ENCODE results near the gene LAMA2.
A peak's percentile ranks its signal among the peaks of the same experiment; 100 is the strongest.

The LAMA2 gene

DNA sequence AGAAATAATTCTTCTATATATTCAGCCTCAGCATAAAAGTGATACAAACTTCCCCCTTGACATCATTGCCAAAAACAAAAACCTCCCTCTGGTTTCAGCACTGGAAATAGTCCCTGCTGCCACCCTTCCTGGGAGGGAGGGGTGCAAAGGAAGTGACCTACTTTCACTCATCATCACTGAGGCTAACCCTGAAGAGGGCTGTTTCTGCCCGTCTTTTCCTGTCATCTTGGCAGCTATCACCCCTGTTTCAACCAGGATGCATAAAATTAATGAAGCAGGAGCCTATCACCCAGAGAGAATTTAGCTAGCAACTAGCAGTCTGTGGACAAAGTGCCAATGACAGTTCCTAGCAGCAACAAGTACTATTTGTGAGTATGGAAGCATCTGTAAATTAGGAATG lies 397.8 kb downstream of the LAMA2 start:
- peak overlapping the region; percentile 35 for H3K4me2 ChIP-seq (ENCODE audit: low read depth, low read length)
- no peaks in the 10 kb centered on the region for H3K27me3 ChIP-seq (replicated peaks; ENCODE audit: insufficient read depth, low read length)
- H3F3A ChIP-seq (ENCODE audit: insufficient read depth, low read length) = peaks cover 9% of the 10 kb centered on the region; the same call in 1 of the 2 replicates
- peak; percentile 52 for DNase-seq
- H3K36me3 ChIP-seq (replicated peaks; ENCODE audit: insufficient read depth, low read length) = no peaks in the 10 kb centered on the region
- no peaks in the 10 kb centered on the region for H3K79me2 ChIP-seq (ENCODE audit: low read length)
- H3K9ac ChIP-seq (ENCODE audit: low read length) = no peak overlapping the region
- no peaks in the 10 kb centered on the region for H3K9me3 ChIP-seq (replicated peaks; ENCODE audit: insufficient read depth, low read length)
- peaks cover 18% of the 10 kb centered on the region for H3K4me1 ChIP-seq (ENCODE audit: low read length)
- TF ChIP-seq, protein P1, sequence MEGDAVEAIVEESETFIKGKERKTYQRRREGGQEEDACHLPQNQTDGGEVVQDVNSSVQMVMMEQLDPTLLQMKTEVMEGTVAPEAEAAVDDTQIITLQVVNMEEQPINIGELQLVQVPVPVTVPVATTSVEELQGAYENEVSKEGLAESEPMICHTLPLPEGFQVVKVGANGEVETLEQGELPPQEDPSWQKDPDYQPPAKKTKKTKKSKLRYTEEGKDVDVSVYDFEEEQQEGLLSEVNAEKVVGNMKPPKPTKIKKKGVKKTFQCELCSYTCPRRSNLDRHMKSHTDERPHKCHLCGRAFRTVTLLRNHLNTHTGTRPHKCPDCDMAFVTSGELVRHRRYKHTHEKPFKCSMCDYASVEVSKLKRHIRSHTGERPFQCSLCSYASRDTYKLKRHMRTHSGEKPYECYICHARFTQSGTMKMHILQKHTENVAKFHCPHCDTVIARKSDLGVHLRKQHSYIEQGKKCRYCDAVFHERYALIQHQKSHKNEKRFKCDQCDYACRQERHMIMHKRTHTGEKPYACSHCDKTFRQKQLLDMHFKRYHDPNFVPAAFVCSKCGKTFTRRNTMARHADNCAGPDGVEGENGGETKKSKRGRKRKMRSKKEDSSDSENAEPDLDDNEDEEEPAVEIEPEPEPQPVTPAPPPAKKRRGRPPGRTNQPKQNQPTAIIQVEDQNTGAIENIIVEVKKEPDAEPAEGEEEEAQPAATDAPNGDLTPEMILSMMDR (IDR thresholded peaks at IDR 0.05; ENCODE audit: low read length) = no peak
- no peak for TF ChIP-seq EZH2 (optimal IDR thresholded peaks at IDR 0.05; ENCODE audit: low read depth, low read length)
- no peak overlapping the region; the same call in 1 of the 2 replicates for H3K4me3 ChIP-seq (ENCODE audit: low read length)
- H2AFZ ChIP-seq (ENCODE audit: low read length) = 0 out of 2 replicates have a peak overlapping the region, but pooled peaks have one; percentile 8
- no peaks in the 10 kb centered on the region for H3K9me2 ChIP-seq (replicated peaks; ENCODE audit: insufficient read depth, low read length)
- H4K20me1 ChIP-seq (ENCODE audit: insufficient read depth, low read length) = no peaks in the 10 kb centered on the region
- H3K27ac ChIP-seq (ENCODE audit: low read length) = no peak overlapping the region

DNA sequence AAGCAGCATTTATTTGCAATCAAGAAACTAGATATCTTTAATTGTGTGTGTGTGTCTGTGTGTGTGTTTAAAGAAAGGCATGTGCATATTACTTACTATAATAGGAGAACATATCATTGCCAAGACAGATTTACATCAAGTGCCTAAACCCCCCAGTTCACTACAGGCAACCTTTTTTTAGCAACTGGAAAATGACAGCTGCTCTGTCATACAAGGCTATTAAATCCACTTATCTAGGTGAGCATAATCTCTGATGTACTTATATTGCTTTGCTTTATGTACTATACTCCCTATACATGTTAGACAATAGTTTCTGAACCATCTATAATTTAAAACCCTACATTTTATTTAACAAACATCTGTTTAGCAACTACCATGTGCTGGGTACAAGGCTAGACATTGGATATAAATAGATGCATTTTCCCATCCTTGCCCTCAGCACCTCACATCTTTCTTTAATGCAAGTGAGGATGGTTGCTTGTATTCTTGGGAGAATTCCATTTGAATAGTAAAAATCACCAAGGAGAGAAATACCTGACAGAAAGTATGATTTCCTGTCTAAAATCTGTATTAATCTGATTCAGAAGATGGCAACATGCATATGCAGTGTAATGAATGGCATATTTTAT lies 398.3 kb downstream of the LAMA2 start:
- H3K4me3 ChIP-seq (ENCODE audit: low read length) = no peak overlapping the region
- no peak overlapping the region for H2AFZ ChIP-seq (ENCODE audit: low read length)
- no peaks in the 10 kb centered on the region for H3K27me3 ChIP-seq (replicated peaks; ENCODE audit: insufficient read depth, low read length)
- no peak overlapping the region for H3K27ac ChIP-seq (ENCODE audit: low read length)
- H3K4me2 ChIP-seq (ENCODE audit: low read depth, low read length) = peak overlapping the region; percentile 35
- H3K9ac ChIP-seq (ENCODE audit: low read length) = no peak overlapping the region
- no peak for DNase-seq
- peaks cover 9% of the 10 kb centered on the region; the same call in 1 of the 2 replicates for H3F3A ChIP-seq (ENCODE audit: insufficient read depth, low read length)
- no peaks in the 10 kb centered on the region for H4K20me1 ChIP-seq (ENCODE audit: insufficient read depth, low read length)
- peaks cover 18% of the 10 kb centered on the region for H3K4me1 ChIP-seq (ENCODE audit: low read length)
- no peaks in the 10 kb centered on the region for H3K79me2 ChIP-seq (ENCODE audit: low read length)
- H3K36me3 ChIP-seq (replicated peaks; ENCODE audit: insufficient read depth, low read length) = no peaks in the 10 kb centered on the region
- no peaks in the 10 kb centered on the region for H3K9me3 ChIP-seq (replicated peaks; ENCODE audit: insufficient read depth, low read length)
- TF ChIP-seq EZH2 (optimal IDR thresholded peaks at IDR 0.05; ENCODE audit: low read depth, low read length) (no peak), EZH2phosphoT487 (IDR thresholded peaks at IDR 0.05; ENCODE audit: low read length) (no peak)
- TF ChIP-seq, protein P1 (IDR thresholded peaks at IDR 0.05; ENCODE audit: low read length) = no peak
- H3K9me2 ChIP-seq (replicated peaks; ENCODE audit: insufficient read depth, low read length) = no peaks in the 10 kb centered on the region

DNA sequence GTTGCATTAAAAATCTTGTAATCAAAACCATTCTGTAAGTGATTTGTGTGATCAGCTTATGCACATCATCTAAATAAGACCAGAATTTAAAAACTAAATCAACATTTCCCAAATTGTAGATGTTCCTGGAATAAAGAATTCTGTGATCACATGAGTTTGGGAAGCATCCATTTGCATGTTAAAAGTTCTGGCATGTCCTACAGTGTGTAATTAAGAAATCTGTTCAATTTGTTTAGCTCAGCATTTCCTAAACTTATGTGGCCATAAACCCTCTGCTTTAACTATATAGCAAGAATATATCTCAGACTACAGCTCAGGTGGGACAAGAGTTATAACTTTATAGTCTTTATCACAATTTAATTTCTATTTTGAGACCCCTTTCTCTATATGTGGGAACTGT lies 399.1 kb downstream of the LAMA2 start:
- DNase-seq = no peak
- H3K4me2 ChIP-seq (ENCODE audit: low read depth, low read length) = no peak overlapping the region
- H3K27ac ChIP-seq (ENCODE audit: low read length) = no peak overlapping the region
- H4K20me1 ChIP-seq (ENCODE audit: insufficient read depth, low read length) = no peaks in the 10 kb centered on the region
- H3K9ac ChIP-seq (ENCODE audit: low read length) = no peak overlapping the region
- peaks cover 9% of the 10 kb centered on the region; the same call in 1 of the 2 replicates for H3F3A ChIP-seq (ENCODE audit: insufficient read depth, low read length)
- H3K79me2 ChIP-seq (ENCODE audit: low read length) = no peaks in the 10 kb centered on the region
- peaks cover 18% of the 10 kb centered on the region for H3K4me1 ChIP-seq (ENCODE audit: low read length)
- no peaks in the 10 kb centered on the region for H3K27me3 ChIP-seq (replicated peaks; ENCODE audit: insufficient read depth, low read length)
- no peaks in the 10 kb centered on the region for H3K9me2 ChIP-seq (replicated peaks; ENCODE audit: insufficient read depth, low read length)
- H2AFZ ChIP-seq (ENCODE audit: low read length) = no peak overlapping the region
- no peaks in the 10 kb centered on the region for H3K36me3 ChIP-seq (replicated peaks; ENCODE audit: insufficient read depth, low read length)
- TF ChIP-seq EZH2 (optimal IDR thresholded peaks at IDR 0.05; ENCODE audit: low read depth, low read length) (no peak), EZH2phosphoT487 (IDR thresholded peaks at IDR 0.05; ENCODE audit: low read length) (no peak)
- TF ChIP-seq, protein P1 (IDR thresholded peaks at IDR 0.05; ENCODE audit: low read length) = no peak
- H3K9me3 ChIP-seq (replicated peaks; ENCODE audit: insufficient read depth, low read length) = no peaks in the 10 kb centered on the region
- no peak overlapping the region for H3K4me3 ChIP-seq (ENCODE audit: low read length)
